Measurements from ENCODE around the gene SSR1. TPM values are rescaled to one million over a fixed set of nuclear protein-coding genes. Genes with fewer than 3 reads are reported as not detected.
A peak's percentile ranks its signal among the peaks of the same experiment; 100 is the strongest.

The SSR1 gene
- total and polyA plus RNA-seq, 2 of the 13 experiments (the other 11 are each of a cell fraction or from before 2014, with no cell fraction given), result 203 to 243 TPM

DNA sequence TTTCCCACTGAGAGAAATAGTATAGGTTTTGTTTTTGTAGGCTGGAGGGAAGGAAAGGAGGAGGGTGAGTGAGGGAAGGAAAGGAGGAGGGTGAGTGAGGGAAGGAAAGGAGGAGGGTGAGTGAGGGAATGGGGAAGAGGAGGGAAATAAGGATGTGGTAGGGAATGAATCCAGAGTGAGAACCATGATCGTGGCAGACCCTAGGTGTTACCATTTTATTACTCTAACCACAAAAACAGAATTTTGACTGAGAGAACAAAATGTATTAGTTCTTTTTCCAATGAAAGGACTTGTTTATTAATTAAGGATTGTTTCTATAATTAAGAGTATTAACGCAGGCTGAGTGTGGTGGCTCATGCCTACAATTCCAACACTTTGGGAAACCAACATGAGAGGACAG, 16.4 kb downstream of the SSR1 start:
- ChIA-PET CTCF (ENCODE audit: low intra/inter-chr PET ratio, low total read pairs) (no interaction called here), POLR2A (interaction anchor here (0.9 kb wide), 1 partner anchor 17 kb away, joined by 4 read pairs; the partner anchor contains the start of gene SSR1)
- whole genome bisulfite sequencing (ENCODE audit: low lambda C conversion rate), result 95% methylated on average over 2 of the region's 2 CpGs
- H3K79me2 ChIP-seq (ENCODE audit: insufficient read depth, low read length), result peaks cover 5% of the 10 kb centered on the region
- BruUV-seq (replicated peaks), result no TSS peak
- TF ChIP-seq TAF1 (CRISPR knock-in tag; IDR thresholded peaks at IDR 0.05), result no peak
- TF ChIP-seq HNRNPK (IDR thresholded peaks at IDR 0.05; ENCODE audit: low read depth, low read length, poor library complexity, severe bottlenecking), result peak; percentile 91
- TF ChIP-seq ZNF263 (CRISPR knock-in tag; IDR thresholded peaks at IDR 0.05), result peak; percentile 36; the same call in 1 of the 2 replicates
- intact Hi-C loops (cut with micrococcal nuclease; ENCODE audit: unreplicated experiment), result no loop called here
- no peak overlapping the region for H3K9ac ChIP-seq (ENCODE audit: insufficient read depth, low read depth, low read length)
- H3K4me1 ChIP-seq (ENCODE audit: insufficient read depth, low read length), result no peaks in the 10 kb centered on the region
- no peak overlapping the region for H2AFZ ChIP-seq (ENCODE audit: low read length)
- H3K4me3 ChIP-seq (replicated peaks in 1 of 3; ENCODE audit: insufficient read depth in 1 of 3, low read depth in 2 of 3, low read length in 3 of 3), result no peak overlapping the region
- H3K27me3 ChIP-seq (ENCODE audit: control insufficient read depth in 1 of 2, insufficient read depth in 2 of 2, low read length in 2 of 2), result no peaks in the 10 kb centered on the region
- DNase-seq (ENCODE audit: low spot score), result no peak
- H3K27ac ChIP-seq (ENCODE audit: extremely low read length, insufficient read depth, low read length), result no peak overlapping the region
- in situ Hi-C loops (cut with HindIII; ENCODE audit: extremely low pct_ligation_motif_present, low pct_unique_long_range_greater_than_20kb), result no loop called here
- no peaks in the 10 kb centered on the region; the same call in 1 of the 2 replicates for H4K20me1 ChIP-seq (ENCODE audit: insufficient read depth, low read length)
- no peak for ATAC-seq
- no peak for FAIRE-seq
- peaks cover 35 to 86% of the 10 kb centered on the region in 2 experiments for H3K36me3 ChIP-seq (replicated peaks in 1 of 2; ENCODE audit: control insufficient read depth in 1 of 2, insufficient read depth in 2 of 2, low read length in 2 of 2)
- no peak overlapping the region for H3K4me2 ChIP-seq (ENCODE audit: low read depth, low read length)
- no peaks in the 10 kb centered on the region for H3K9me3 ChIP-seq (ENCODE audit: low read length)

DNA sequence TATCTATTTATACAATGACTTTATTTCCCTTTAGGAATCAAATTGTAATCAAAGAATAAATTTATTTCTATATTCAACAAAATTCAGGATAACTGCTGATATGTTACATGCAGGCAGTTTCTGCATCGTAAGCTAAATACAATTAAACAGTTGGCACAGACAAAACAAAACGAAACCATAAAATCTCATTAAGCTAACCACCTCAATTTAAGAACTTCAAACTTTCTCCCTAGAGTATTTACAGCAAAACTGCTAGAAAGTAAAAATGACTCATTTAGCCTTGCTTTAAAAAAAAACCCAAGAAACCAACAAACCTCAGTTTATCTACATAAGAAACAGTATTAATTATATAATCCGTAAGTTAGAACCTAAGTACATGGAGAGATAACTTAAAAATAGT, 17.1 kb downstream of the SSR1 start:
- BruUV-seq (replicated peaks), result no TSS peak
- Histone ChIP-seq H3K9ac (ENCODE audit: insufficient read depth, low read depth, low read length) (no peak overlapping the region), H3K9me3 (ENCODE audit: low read length) (no peaks in the 10 kb centered on the region), H3K4me1 (ENCODE audit: insufficient read depth, low read length) (no peaks in the 10 kb centered on the region), H3K27ac (ENCODE audit: extremely low read length, insufficient read depth, low read length) (no peak overlapping the region), H3K4me2 (ENCODE audit: low read depth, low read length) (no peak overlapping the region), H3K36me3 (replicated peaks in 1 of 2; ENCODE audit: control insufficient read depth in 1 of 2, insufficient read depth in 2 of 2, low read length in 2 of 2) (peaks cover 31 to 85% of the 10 kb centered on the region in 2 experiments), H3K27me3 (ENCODE audit: control insufficient read depth in 1 of 2, insufficient read depth in 2 of 2, low read length in 2 of 2) (no peaks in the 10 kb centered on the region), H3K4me3 (replicated peaks in 1 of 3; ENCODE audit: insufficient read depth in 1 of 3, low read depth in 2 of 3, low read length in 3 of 3) (no peak overlapping the region), H4K20me1 (ENCODE audit: insufficient read depth, low read length) (no peaks in the 10 kb centered on the region; the same call in 1 of the 2 replicates), H2AFZ (ENCODE audit: low read length) (no peak overlapping the region), H3K79me2 (ENCODE audit: insufficient read depth, low read length) (peaks cover 2% of the 10 kb centered on the region)
- intact Hi-C loops (cut with micrococcal nuclease; ENCODE audit: unreplicated experiment), result no loop called here
- ATAC-seq, result no peak
- CTCF ChIA-PET (ENCODE audit: low intra/inter-chr PET ratio, low total read pairs), result no interaction called here
- POLR2A ChIA-PET, result no interaction called here
- WGBS (ENCODE audit: low lambda C conversion rate), result 97% methylated on average over 3 of the region's 3 CpGs
- in situ Hi-C loops (cut with HindIII; ENCODE audit: extremely low pct_ligation_motif_present, low pct_unique_long_range_greater_than_20kb), result no loop called here
- FAIRE-seq, result no peak
- TF ChIP-seq ZNF446 (CRISPR knock-in tag; IDR thresholded peaks at IDR 0.05) (no peak), MAFF (IDR thresholded peaks at IDR 0.05; ENCODE audit: low read depth, low read length) (peak; percentile 74), MAFK (conservative IDR thresholded peaks at IDR 0.05 in 1 of 2, IDR thresholded peaks at IDR 0.05 in 1 of 2; ENCODE audit: low read length in 2 of 2) (peak; percentile 61 to 70)
- TF ChIP-seq, protein P1, sequence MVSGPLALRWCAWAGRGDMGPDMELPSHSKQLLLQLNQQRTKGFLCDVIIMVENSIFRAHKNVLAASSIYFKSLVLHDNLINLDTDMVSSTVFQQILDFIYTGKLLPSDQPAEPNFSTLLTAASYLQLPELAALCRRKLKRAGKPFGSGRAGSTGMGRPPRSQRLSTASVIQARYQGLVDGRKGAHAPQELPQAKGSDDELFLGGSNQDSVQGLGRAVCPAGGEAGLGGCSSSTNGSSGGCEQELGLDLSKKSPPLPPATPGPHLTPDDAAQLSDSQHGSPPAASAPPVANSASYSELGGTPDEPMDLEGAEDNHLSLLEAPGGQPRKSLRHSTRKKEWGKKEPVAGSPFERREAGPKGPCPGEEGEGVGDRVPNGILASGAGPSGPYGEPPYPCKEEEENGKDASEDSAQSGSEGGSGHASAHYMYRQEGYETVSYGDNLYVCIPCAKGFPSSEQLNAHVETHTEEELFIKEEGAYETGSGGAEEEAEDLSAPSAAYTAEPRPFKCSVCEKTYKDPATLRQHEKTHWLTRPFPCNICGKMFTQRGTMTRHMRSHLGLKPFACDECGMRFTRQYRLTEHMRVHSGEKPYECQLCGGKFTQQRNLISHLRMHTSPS (CRISPR knock-in tag; IDR thresholded peaks at IDR 0.05; ENCODE audit: low read depth), result no peak
- no peak for DNase-seq (ENCODE audit: low spot score)
